Activated T-helper 9 cell treated with anti-CD3 and anti-CD28 coated beads, Interleukin-2, amount 50 U/mL, for 16 hours (primary cell): ENCODE measurements around the gene SOCS2.
"Not testable (repeated sequence)": the region's sequence is repeated elsewhere in the genome, so short reads cannot be mapped to it uniquely, and the experiment has no call there.

Source experiments
- DNase-seq: peaks from one replicate; pipeline ENCODE4 v3.0.0-alpha.2; 2020; ENCODE audit warnings: low read depth

Gene SOCS2

GRCh38 chr12:93593843-93594242 lies 21.4 kb downstream of the SOCS2 start:
- DNase-seq = no peak

GRCh38 chr12:93594766-93595311 lies 22.4 kb downstream of the SOCS2 start:
- DNase-seq = no peak

- DNase-seq = no peak
These were observed 22.9 kb downstream of the SOCS2 start for GRCh38 chr12:93595351-93595750.

GRCh38 chr12:93597608-93598007 lies 25.1 kb downstream of the SOCS2 start:
- no peak for DNase-seq

- no peak for DNase-seq
These were observed 26.7 kb downstream of the SOCS2 start for GRCh38 chr12:93599192-93599591.

- DNase-seq = no peak
These were observed 29.1 kb downstream of the SOCS2 start for GRCh38 chr12:93601591-93601990.

GRCh38 chr12:93602897-93603668 lies 30.6 kb downstream of the SOCS2 start:
- DNase-seq = no peak

- no peak for DNase-seq
These were observed 31.3 kb downstream of the SOCS2 start for GRCh38 chr12:93603762-93604161.

- DNase-seq = no peak
These were observed 35.8 kb downstream of the SOCS2 start for GRCh38 chr12:93608313-93608712.

GRCh38 chr12:93609281-93610192 lies 37.1 kb downstream of the SOCS2 start:
- no peak for DNase-seq

GRCh38 chr12:93612776-93613175 lies 40.3 kb downstream of the SOCS2 start:
- DNase-seq = no peak

GRCh38 chr12:93614917-93615596 lies 42.6 kb downstream of the SOCS2 start:
- no peak for DNase-seq

- DNase-seq = no peak
These were observed 44.2 kb downstream of the SOCS2 start for GRCh38 chr12:93616584-93617101.

GRCh38 chr12:93618891-93619410 lies 46.5 kb downstream of the SOCS2 start:
- DNase-seq = no peak

- no peak for DNase-seq
These were observed 49.5 kb downstream of the SOCS2 start for GRCh38 chr12:93621986-93622385.

GRCh38 chr12:93622485-93622884 lies 50.0 kb downstream of the SOCS2 start:
- DNase-seq = no peak

GRCh38 chr12:93624595-93625294 lies 52.3 kb downstream of the SOCS2 start:
- no peak for DNase-seq

- DNase-seq = not testable (repeated sequence)
These were observed 52.8 kb downstream of the SOCS2 start for GRCh38 chr12:93625295-93625645.

GRCh38 chr12:93626160-93626559 lies 53.7 kb downstream of the SOCS2 start:
- DNase-seq = no peak
